HG03097 (cell line): Measurements from ENCODE around the gene RPUSD4.

Experiments used
- ATAC-seq: cut with Tn5 transposase; IDR thresholded peaks from one replicate; pipeline ENCODE4 v1.9.1; 2021; ENCODE audit not compliant: unreplicated experiment, low FRiP score

Gene RPUSD4

DNA sequence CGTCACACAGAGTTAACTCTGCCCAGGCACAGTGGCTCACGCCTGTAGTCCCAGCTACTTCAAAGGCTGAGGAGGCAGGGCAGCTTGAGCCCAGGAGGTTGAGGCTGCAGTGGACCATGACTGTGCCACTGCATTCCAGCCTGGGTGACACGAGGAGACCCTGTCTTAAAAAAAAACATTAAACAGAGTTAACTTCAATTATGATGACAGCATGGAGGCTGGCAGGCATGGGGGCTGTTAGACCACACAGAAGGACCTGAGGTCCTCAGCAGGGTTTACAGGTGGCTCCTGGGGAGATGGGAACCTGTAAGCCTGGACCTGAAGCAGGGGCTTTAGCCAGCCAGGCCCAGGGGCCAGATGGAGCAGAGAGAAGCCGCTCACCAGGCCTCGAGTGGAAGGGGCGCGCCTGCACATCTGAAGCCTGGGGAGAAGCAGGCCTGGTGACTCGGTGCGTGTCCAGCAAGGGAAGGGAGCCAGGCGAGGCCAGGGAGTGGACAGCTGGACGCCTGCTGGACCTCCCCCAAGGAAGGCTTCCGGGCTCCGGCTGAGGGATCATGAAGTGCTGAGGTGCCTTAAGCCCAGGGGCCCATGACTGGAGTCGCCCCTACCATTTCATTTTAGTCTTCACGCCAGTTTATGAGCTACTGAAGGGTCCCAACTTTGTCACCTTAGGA, 25.3 kb downstream of the RPUSD4 start:
- ATAC-seq, result no peak

DNA sequence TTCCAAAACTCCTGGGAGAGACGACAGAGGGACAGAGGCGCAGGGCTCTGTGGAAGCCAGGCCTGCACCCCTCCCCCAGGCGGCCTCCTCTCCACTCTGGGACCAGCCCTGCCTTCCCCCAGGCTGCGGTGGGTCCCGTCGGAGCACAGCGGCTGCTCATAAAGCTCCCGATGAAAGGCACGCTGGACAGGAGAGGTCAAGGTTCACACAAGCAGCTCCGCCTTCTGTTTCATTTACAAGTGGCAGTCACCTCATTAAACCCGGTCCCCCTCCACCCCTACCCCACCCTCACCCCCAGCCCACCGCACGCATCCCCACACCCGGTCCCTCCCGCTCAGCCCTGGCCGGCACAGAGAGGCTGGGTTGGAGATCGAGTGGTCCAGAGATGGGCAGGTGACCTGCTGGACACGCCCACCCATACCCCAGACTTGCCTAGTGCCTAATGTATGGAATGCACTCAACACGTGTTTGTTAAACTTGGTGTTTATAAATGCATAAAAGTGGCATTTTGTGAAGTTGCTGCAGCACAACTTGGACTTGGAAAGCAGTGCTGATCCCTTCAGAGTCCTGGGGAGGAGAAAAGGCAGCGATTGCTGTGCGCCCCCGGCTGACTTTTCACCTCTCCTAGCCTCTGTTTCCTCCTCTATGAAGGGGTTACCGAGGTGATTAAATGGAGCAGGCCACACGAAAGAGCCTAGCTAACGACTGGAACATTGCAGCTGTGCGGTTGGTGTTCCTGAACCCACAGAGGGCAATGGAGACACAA, 26.0 kb downstream of the RPUSD4 start:
- no peak for ATAC-seq

DNA sequence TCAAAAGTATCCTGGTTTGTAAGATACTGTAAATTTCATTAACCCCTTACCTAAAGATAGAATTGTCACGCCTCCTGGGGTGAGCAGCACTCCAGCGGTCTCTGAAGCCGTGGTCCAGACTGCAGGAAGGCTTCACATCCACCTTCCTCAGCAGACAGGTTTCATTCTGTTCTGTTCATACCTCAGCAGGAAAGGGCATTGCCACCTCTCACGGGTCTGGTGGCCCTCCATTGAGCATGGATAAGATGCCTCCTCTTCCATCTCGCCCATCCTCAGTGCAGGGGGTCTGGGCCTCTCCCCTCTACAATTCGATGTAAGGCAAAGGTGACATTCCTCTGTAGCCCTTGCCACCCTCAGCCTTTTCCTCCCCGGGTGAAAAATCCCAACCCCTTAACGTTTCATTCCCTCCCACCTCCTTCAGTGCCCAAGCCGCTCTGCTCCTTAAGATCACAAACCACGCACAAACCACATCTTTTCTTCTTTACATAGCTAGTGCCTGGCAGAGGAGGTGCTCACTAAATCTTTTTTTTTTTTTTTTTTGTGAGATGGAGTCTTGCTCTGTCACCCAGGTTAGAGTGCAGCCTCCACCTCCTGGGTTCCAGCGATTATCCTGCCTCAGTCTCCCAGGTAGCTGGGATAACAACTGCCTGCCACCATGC, 28.5 kb downstream of the RPUSD4 start:
- ATAC-seq, result no peak

DNA sequence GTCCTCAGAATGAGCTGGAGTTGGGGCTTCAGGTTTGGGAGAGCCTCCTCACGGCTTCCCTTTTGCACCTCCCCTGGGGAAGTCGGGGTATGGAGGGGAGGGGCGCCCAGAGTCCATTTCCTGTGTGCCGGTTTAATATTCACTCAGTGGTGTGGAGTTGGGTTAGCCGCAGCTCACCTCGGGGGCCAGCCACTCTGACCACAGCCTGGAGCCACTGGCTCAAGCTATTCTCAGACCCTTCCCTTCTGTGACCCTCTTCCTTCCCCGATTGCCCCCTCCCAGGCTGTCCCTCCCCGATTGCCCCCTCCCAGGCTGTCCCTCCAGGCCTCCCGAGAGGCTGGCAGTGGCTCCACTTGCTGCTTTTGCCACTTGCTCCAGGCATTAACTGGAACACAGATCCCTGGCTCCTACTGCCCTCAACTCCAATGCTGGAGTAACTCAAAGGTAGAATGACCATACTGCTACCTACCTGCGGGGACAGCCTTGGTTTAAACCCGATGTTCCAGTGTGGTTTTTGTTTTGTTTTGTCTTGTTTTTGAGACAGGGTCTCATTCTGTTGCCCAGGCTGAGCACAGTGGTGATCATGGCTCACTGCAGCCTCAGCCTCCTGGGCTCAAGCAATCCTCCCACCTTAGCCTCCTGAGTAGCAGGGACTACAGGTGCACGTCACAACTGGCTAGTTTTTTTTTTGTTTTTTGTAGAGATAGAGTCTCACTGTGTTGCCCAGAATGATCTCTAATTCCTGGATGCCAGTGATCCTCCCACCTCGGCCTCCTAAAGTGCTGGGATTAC, 29.3 kb downstream of the RPUSD4 start:
- ATAC-seq, result peak; percentile 79

DNA sequence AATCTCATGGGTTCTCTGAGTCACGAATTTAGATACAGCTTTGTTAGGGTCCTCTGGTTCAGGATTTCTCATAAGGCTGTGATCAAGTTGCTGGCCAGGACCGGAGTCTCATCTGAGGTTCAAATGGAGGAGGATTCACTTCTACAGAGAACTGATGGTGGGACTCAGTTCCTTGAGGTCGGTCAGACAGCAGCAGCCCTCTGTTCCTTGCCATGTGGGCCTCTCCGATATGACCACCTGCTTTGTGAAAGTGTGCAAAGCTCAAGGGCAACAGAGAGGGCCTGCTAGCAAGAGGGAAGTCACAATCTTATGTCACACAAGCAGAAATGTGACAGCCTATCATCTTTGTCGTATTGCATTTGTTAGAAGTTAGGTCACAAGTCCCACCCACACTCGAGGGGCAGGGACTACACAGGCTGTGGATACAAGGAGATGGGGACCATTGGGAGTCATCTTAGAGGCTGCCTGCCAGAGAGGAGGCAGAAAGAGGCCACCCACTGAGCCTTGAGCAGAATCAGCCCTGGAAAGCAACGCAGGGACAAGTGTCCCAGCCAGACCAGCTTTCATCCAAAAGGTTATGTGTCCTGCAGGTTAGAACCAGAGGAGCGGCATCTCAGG, 34.5 kb downstream of the RPUSD4 start:
- ATAC-seq, result no peak

DNA sequence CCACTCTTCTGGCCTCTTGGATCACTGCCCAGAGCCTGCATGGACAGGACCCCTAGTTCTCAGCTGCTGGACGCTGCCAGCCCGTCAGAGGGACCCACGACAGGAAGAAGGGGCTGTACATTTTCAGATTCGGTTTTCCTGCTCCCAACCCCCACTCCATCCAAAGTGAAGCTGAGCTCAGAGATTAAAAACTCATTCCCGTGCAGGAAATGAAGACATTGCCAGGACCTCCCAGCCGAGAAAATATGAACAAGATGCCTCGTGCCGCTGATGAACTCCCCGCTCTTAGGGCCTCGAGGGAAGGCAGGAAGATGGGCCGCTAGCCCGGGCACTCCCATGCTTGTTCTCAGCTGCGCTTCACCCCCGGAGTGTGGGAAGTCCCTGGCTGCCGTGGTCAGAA, 36.1 kb downstream of the RPUSD4 start:
- no peak for ATAC-seq

DNA sequence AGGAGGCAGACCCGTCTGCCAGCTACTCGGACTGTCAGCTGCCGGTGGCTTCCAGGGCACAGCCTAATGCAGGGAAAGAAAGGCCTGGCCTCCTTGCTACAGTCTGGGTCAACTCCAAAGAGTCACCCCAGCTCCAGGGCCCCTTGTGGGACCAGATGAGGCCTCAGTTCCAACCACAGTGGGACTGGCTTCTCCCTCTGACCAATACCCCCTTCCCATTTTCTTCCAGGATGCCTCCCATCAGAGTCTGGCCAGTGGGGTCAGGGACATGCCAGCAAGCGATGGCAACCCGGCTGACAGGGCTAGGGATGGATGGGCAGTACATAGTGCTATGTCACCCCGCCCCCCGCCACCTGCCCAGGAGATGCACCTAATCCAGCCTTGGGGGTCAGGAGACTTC, 36.6 kb downstream of the RPUSD4 start:
- ATAC-seq, result no peak

DNA sequence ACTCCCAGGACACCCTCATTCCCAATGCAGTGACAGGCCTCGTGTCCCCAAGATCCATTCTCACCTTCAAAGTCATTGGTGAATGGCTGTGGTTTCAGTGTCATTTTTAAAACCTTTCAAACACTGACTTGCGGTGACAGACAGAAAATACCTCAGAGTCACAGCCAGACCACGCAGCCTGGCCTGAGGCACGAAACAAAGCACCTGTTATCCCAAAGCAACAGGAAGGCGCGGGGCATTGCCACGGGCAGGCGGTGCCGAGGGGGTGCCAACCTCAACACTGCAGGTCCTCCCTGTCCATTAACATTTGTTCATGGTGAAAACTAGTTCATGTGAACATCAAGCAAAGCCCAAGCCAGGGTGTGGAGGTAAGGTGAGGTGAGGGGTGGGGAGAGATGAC, 38.2 kb downstream of the RPUSD4 start:
- ATAC-seq, result no peak

DNA sequence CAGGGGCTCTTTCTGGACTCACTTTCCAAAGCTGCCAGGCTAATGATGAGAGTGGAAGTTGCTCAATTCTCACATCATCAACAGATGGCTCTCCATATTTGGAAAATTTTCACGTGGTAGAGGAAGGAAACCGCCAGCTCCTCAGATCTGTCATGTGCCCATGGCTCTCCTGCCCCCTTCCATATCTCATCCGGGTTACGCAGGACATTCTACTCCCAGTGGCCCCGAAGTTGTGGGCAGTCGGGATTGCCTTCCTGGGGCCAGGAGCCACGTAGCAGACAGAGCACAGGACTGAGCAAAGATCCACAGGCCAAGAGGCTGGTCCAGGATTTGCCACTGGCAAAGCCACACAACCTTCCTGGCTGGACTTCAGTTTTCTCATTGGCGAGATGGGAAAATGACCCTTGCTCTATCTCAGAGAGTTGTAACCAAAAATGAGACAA, 38.8 kb downstream of the RPUSD4 start:
- ATAC-seq, result no peak

DNA sequence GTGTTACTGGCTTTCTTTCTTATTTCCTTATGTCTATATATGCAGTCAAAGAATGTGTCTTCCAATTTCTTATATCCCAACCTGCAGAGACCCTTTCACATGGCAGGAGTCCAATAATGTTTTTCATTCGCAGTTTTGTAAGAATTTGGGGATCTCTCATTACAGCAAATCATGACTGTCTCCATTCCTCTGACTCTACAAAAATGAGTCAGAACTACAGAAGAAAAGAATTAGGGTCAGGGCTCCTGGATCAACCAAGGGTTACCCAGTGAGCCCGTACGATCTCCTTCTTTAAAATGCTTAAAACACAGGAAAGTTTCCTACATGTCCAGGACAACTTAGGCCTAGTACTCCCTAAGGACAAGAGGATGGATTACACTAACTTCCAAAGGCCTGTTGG, 42.2 kb downstream of the RPUSD4 start:
- ATAC-seq, result no peak

DNA sequence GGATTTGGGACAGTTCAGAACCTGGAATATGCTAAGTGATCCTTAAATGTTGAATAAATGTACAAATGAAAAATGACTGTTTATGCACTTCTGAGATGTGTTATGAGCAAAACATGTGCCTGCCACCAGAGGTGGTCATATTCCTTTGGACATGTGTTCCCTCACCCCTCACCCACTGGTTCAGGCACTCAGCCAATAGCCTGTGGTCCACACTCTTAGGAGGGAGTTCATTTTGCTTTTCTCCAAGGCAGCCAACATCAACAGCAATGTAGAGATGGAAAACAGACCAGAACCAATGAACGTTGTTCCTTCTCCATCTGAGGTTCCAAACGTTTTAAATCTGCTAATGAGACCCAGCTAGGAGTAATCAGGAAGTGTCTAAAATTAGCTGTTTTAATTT, 44.0 kb downstream of the RPUSD4 start:
- no peak for ATAC-seq

DNA sequence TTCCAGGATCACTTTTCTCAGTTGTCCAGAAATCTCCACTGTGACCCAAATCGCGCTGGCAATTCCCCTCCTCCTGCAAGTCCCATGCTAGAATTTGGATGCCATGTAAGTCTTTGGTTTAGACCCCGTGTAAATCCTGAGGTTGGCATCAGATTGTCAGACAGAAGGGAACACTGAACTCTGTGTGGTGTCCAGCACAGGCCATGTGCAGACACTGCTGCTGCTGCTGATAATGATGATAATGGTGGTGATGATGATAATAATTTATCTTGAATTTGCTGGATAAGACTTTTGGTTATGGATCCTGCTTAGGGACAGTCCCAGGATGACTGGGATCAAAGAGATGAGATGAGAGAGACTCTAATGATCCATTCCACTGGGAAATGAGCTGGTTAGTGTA, 45.0 kb downstream of the RPUSD4 start:
- ATAC-seq, result no peak

DNA sequence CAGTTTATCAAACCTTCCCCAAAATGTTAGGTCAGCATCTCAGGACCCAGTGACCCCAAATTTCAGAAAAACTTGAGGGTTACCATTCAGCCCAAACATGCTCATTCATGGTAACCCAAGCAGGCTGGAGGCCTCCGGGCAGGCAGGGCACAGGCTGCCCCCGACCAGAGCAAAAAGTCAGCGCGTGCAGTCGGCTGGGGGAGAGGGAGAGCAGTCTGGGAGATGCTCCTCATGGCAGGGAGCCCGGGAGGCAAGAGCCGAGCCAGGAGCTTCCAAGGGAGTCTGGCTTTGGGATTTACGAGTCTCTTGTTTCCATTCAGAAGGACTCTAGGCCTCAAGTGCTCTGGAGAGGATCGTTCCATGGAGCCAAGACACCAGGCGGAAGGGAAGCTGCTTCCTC, 45.7 kb downstream of the RPUSD4 start:
- ATAC-seq, result no peak

DNA sequence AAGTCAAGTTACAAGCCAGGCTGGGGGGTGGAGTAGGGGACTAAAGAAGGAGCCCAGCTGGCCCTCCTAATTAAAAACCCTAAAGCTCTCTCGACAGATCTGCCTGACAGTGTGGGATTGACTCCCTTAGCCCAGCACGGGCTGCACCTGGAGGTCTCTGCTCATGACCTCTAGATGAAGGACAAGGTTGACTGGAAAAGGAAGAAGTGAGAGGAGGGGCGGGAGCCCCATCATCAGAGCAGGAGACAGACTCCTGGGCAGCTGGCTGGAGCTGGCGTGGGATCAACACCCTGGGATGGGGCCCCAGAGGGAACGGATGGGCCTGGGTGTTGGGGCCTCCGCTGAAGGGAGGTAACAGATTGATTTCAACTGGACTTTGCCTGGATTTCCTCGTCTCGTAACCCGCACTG, 46.1 kb downstream of the RPUSD4 start:
- ATAC-seq, result no peak

DNA sequence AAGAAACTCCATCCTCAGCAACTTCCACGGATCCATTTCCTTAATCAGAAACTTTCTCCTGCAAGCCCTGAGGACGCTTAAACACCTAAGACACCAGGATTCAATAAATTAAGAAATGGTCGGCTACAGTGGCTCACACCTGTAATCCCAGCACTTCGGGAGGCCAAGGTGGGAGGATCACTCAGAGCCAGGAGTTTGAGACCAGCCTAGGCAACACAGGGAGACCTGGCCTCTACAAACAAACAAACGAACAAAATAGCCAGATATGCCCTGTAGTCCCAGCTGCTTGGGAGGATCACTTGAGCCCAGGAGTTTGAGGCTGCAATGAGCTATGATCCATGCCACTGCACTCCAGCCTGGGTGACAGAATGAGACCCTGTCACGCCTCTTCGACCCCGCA, 46.7 kb downstream of the RPUSD4 start:
- ATAC-seq, result no peak

DNA sequence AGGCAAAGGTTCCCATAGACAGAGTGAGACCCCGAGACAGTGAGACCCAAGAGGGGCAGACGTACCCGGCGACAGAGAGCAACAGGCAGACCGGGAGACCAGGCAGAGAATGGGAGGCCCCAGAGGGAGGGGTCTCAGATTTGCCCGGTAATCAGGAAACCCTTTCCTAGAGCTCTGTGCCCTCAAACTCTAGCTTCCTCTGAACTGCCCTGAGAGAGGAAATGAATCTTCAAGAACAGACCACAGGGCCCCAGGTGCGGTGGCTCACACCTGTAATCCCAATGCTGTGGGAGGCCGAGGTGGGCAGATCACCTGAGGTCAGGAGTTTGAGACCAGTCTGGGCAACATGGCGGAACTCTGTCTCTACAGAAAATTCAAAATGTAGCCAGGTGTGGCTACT, 47.7 kb downstream of the RPUSD4 start:
- no peak for ATAC-seq

DNA sequence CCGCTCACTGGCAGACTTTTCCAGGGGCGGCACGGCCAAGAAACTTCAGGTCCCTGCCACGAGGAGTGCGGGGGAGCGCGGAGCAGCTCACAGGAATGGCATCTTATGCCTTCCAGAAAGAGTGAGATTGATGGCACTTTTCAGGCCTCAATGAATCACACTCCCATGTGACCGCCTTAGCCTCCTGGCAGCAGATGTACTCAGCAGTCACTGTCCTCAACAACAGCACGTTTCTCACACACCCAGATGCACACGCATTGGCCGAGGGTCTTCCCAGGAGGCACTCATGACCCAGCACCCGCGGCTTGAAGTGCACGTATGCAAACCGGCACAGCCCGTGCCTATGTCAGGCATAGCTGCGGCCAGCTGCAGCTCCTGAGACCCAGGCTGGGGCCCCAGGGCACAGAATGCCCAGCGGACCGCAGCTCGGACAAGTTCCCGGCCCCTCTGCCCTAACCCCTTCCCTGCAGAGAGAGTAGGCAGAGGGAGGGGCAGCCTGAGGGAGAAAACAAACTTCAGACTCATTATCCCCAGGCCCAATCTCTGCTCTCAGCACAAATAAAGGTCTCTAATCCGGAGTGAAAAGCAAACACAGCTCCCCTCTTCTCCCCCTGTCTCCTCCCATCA, 48.3 kb downstream of the RPUSD4 start:
- no peak for ATAC-seq

DNA sequence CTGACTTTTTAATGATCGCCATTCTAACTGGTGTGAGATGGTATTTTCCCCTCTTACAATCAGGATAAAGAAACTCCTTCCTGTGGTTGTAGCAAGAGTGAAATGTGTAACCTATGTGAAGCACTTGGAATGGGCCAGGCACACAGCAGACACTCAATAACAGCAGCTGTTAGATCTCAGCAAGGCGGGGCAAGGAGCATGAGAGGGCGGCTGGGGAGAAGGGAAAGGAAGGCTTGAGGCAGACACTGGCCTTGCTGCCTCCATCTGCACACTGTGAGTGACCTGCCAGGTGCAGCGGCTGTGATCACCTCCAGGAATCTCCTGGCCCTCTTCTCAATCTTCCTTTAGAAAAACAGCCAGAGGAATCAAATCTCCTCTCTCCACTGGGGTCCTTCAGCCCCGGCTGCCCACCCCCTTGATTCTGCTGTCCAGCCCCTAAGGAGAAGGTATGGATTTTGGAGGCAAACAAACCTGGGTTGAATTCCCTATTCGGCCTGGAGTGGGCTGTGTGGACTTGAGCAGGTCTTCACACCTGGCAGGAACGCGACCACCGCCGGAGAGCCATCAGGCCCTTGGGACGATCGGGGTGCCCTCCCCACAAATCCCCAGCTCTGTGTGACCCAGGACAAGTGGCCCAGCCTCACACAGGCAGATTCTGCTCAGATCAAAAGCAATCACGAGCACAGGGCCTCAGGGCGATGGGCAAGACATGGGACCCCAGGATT, 49.0 kb downstream of the RPUSD4 start:
- ATAC-seq, result no peak

DNA sequence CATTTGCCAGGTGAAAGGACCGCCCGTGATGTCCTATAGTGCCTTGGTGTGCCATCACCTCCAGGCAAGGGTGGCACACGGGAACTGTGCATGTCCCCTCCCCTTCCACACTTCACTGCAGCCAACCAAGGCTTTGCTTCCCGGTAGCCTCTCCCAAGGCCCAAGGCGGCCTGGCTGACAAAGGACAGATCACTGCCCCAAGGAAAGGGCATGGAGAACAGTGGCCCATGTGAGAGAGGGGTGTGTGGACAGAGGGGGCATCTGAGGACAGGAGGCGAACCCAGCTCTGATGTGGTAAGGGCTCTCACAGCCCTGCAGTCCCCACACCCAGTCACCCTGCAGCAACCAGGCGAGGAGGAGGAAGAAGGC, 50.4 kb downstream of the RPUSD4 start:
- no peak for ATAC-seq
